Esophagus muscularis mucosa (tissue), 4 donors: ENCODE measurements around the gene ACAP1. TPM values are rescaled to one million over a fixed set of nuclear protein-coding genes. Genes with fewer than 3 reads are reported as not detected.

Source experiments
- DNase-seq: peaks from one replicate; pipeline ENCODE4 v3.0.0-alpha.2; 2017; ENCODE audit errors: extremely low spot score
- H3K27ac ChIP-seq, 4 donors: fragments of 200-600 bp; sonication (generic); replicated peaks in 1 of 4; 1 replicate in 3 of 4; 2 replicates in 1 of 4; pipeline ENCODE4 v1.5.1; 2016 to 2019; ENCODE audit warnings: mild to moderate bottlenecking in 1 of 4
- H3K27me3 ChIP-seq, 4 donors: fragments of 200-600 bp; sonication (generic); one replicate each; pipeline versions ENCODE4 v1.5.1 to v1.6.0; 2016 to 2019
- H3K36me3 ChIP-seq, 4 donors: fragments of 200-600 bp; sonication (generic); one replicate each; pipeline ENCODE4 v1.5.1; 2016 to 2019
- H3K4me1 ChIP-seq, 4 donors: fragments of 200-600 bp; sonication (generic); one replicate each; pipeline ENCODE4 v1.5.1; 2016 to 2019
- H3K4me3 ChIP-seq, 4 donors: fragments of 200-600 bp; sonication (generic); 1 replicate in 2 of 4; 2 replicates in 2 of 4; pipeline ENCODE4 v1.5.1; 2016 to 2019; ENCODE audit warnings: mild to moderate bottlenecking in 4 of 4, moderate library complexity in 1 of 4
- H3K9me3 ChIP-seq, 4 donors: fragments of 200-600 bp; sonication (generic); 1 replicate in 3 of 4; 2 replicates in 1 of 4; pipeline ENCODE4 v1.5.1; 2016 to 2019
- EP300 ChIP-seq: sonication (generic); formaldehyde crosslinking; IDR thresholded peaks from one replicate; pipeline ENCODE4 v1.6.1; 2017; ENCODE audit warnings: antibody characterized with exemption
- POLR2A ChIP-seq: fragments of 450-650 bp; IDR thresholded peaks from one replicate; pipeline ENCODE4 v1.6.1; 2017; ENCODE audit warnings: antibody characterized with exemption, moderate library complexity, mild to moderate bottlenecking, low read depth
- POLR2AphosphoS5 ChIP-seq, 2 donors: sonication (generic); formaldehyde crosslinking; IDR thresholded peaks; one replicate each; pipeline ENCODE4 v1.6.1; 2017; ENCODE audit warnings: antibody characterized with exemption in 2 of 2
- WGBS: methylation state at CpG from one replicate; pipeline ENCODE4 v1.1.5; 2018; 5-methylcytosine and 5-hydroxymethylcytosine counted together
- intact Hi-C: fragments of 100-400 bp; cut with DNase I; formaldehyde crosslinking; loops from one replicate; pipeline ENCODE4 v1.15.1; 2023
- total RNA-seq, 4 donors: library from RNA; depleted of rRNA; stranded (reverse); fragments of >200 nt; gene quantifications; one replicate each; pipeline versions ENCODE4 v1.1.0 to v1.2.1, GENCODE V29; 2016
- TF ChIP-seq, protein P1 (sequence below), 3 experiments: fragments of 200-600 bp in 2 of 3; fragments of 450-650 bp in 1 of 3; sonication (generic) in 2 of 3; IDR thresholded peaks; one replicate each; pipeline ENCODE4 v1.5.1; 2017 to 2019; ENCODE audit warnings: antibody characterized with exemption in 3 of 3, mild to moderate bottlenecking in 2 of 3, moderate library complexity in 1 of 3

Gene ACAP1
- total RNA-seq, 4 donors from 2014 or later, result 2.1 to 11.4 (median 4.6) TPM

GRCh38 chr17:7391307-7391706 is 55.0 kb downstream of the ACAP1 start:
- 60% methylated on average over 1 of the region's 2 CpGs for WGBS
- intact Hi-C loops, result no loop called here
- H3K9me3 ChIP-seq, result no peaks in the 10 kb centered on the region
- H3K4me3 ChIP-seq, result no peak overlapping the region
- DNase-seq, result no peak
- H3K27me3 ChIP-seq, result no peaks in the 10 kb centered on the region
- TF ChIP-seq POLR2A, result no peak
- peaks cover 14 to 36% (median 26%) of the 10 kb centered on the region in 4 donors for H3K4me1 ChIP-seq
- peaks cover 16 to 65% (median 50%) of the 10 kb centered on the region in 4 donors for H3K36me3 ChIP-seq
- H3K27ac ChIP-seq, result no peak overlapping the region

- Histone ChIP-seq H3K27me3 (no peaks in the 10 kb centered on the region), H3K36me3 (peaks cover 16 to 50% (median 40%) of the 10 kb centered on the region in 4 donors), H3K27ac (peak overlapping the region; percentile 89 to 98 (median 94)), H3K9me3 (no peaks in the 10 kb centered on the region), H3K4me3 (peak overlapping the region; percentile 75 to 90 (median 82)), H3K4me1 (peaks cover 14 to 36% (median 26%) of the 10 kb centered on the region in 4 donors)
- intact Hi-C loops, result no loop called here
- TF ChIP-seq EP300, result no peak
- no peak for TF ChIP-seq POLR2AphosphoS5 (IDR thresholded peaks at IDR 0.05)
- TF ChIP-seq POLR2A, result no peak
- TF ChIP-seq, protein P1, sequence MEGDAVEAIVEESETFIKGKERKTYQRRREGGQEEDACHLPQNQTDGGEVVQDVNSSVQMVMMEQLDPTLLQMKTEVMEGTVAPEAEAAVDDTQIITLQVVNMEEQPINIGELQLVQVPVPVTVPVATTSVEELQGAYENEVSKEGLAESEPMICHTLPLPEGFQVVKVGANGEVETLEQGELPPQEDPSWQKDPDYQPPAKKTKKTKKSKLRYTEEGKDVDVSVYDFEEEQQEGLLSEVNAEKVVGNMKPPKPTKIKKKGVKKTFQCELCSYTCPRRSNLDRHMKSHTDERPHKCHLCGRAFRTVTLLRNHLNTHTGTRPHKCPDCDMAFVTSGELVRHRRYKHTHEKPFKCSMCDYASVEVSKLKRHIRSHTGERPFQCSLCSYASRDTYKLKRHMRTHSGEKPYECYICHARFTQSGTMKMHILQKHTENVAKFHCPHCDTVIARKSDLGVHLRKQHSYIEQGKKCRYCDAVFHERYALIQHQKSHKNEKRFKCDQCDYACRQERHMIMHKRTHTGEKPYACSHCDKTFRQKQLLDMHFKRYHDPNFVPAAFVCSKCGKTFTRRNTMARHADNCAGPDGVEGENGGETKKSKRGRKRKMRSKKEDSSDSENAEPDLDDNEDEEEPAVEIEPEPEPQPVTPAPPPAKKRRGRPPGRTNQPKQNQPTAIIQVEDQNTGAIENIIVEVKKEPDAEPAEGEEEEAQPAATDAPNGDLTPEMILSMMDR (IDR thresholded peaks at IDR 0.05), result no peak
- DNase-seq, result no peak
- 77% methylated on average over 34 of the region's 42 CpGs for WGBS
Measured at GRCh38 chr17:7392696-7393612, 56.6 kb downstream of the ACAP1 start.

DNA sequence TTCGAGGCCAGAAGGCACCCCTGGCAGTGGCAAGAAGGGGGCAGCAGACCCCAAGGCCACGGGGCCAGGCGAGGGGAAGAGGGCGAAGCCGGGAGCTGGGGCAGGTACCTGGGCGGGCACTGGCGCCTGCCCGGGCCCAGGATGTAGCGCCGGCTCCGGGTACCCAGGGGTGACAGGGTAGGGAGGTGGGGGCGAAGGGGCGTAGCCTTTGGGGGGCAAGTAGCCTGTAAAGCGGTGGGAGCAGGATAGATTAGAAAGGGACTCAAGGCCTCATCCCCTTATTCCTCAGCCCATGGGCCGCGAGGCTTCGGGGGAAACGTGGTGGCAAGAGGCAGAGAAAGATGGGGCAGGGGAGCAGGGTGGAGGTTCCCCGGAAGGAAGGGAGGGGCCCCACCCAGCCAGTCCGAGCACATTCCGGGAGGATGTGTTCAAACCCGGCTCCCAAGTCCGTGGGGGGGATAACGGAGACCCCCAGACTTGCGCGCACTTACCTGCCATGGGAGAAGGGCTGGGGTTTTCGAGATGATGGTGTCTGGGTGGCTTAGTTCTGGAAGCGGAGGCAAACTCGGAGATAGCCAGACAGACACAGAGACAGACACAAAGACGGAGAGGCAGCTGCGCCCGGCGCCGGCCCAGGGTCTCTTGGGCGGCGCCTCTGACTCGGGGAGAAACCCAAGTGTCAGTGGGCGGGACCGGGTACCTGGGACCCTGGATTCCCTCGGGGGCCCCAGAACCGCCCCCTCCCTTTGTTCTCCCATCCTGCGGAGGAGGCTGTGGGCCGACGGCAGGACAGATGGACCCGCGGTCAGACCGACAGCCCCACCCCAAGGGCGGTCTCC is 57.5 kb downstream of the ACAP1 start:
- H3K27me3 ChIP-seq, result no peaks in the 10 kb centered on the region
- TF ChIP-seq POLR2AphosphoS5 (IDR thresholded peaks at IDR 0.05) (no peak), POLR2A (no peak), EP300 (no peak)
- TF ChIP-seq, protein P1 (IDR thresholded peaks at IDR 0.05), result no peak
- H3K36me3 ChIP-seq, result peaks cover 12 to 41% (median 31%) of the 10 kb centered on the region in 4 donors
- H3K4me1 ChIP-seq, result peaks cover 14 to 36% (median 26%) of the 10 kb centered on the region in 4 donors
- H3K4me3 ChIP-seq, result peak overlapping the region; percentile 75 to 90 (median 82)
- no peak for DNase-seq
- 9% methylated on average over 28 of the region's 48 CpGs for WGBS
- intact Hi-C loops, result no loop called here
- H3K9me3 ChIP-seq, result no peaks in the 10 kb centered on the region
- peak overlapping the region; percentile 89 to 98 (median 94) for H3K27ac ChIP-seq

- Histone ChIP-seq H3K4me3 (peak within 1 kb of the TSS; percentile 75 to 90 (median 82)), H3K27ac (peak within 1 kb of the TSS; percentile 89 to 98 (median 94)), H3K27me3 (no peaks in the 10 kb centered on the region), H3K9me3 (no peaks in the 10 kb centered on the region), H3K4me1 (peaks cover 14 to 36% (median 26%) of the 10 kb centered on the region in 4 donors), H3K36me3 (peaks cover 6 to 33% (median 23%) of the 10 kb centered on the region in 4 donors)
- intact Hi-C loops, result no loop called here
- WGBS, result 2% methylated on average over 14 of the region's 71 CpGs
- DNase-seq, result peak; percentile 96
- TF ChIP-seq, protein P1 (IDR thresholded peaks at IDR 0.05), result peak; percentile 14 to 51 (median 14)
- TF ChIP-seq POLR2AphosphoS5 (IDR thresholded peaks at IDR 0.05) (peak; percentile 86 to 93), POLR2A (peak; percentile 75), EP300 (no peak)
Measured at GRCh38 chr17:7394452-7395191, 58.3 kb downstream of the ACAP1 start, which contains the start of gene PLSCR3. PLSCR3 (minus strand) TSS chr17:7394525; CDS start chr17:7394110, 415 bp downstream.
